MM.1S (cell line): Measurements from ENCODE around the gene MRPL2.

ENCODE experiments used
- DNase-seq: peaks from one replicate; pipeline ENCODE4 v3.0.0-alpha.2; 2015
- H2AFZ ChIP-seq: fragments of 300-600 bp; sonication (generic); 2 replicates; pipeline ENCODE4 v1.6.0; 2016; ENCODE audit warnings: antibody characterized with exemption, low read length
- H3F3A ChIP-seq: fragments of 300-600 bp; sonication (generic); 2 replicates; pipeline ENCODE4 v1.6.1; 2016; ENCODE audit warnings: mild to moderate bottlenecking, antibody characterized with exemption, low read length, moderate library complexity, mixed read lengths; ENCODE audit not compliant: insufficient read depth
- H3K27ac ChIP-seq: fragments of 300-600 bp; sonication (generic); 2 replicates; pipeline ENCODE4 v1.5.1; 2016; ENCODE audit warnings: mild to moderate bottlenecking, low read length
- H3K27me3 ChIP-seq: fragments of 300-600 bp; sonication (generic); replicated peaks from 2 replicates; pipeline ENCODE4 v1.6.0; 2016; ENCODE audit warnings: low read length; ENCODE audit not compliant: insufficient read depth
- H3K36me3 ChIP-seq: fragments of 300-600 bp; sonication (generic); replicated peaks from 2 replicates; pipeline ENCODE4 v1.6.1; 2016; ENCODE audit warnings: mild to moderate bottlenecking, low read length, mixed read lengths; ENCODE audit not compliant: insufficient read depth
- H3K4me1 ChIP-seq: fragments of 300-600 bp; sonication (generic); 2 replicates; pipeline ENCODE4 v1.6.1; 2016; ENCODE audit warnings: low read length, mixed read lengths
- H3K4me2 ChIP-seq: fragments of 300-600 bp; sonication (generic); 2 replicates; pipeline ENCODE4 v1.6.0; 2016; ENCODE audit warnings: low read depth, low read length
- H3K4me3 ChIP-seq: fragments of 300-600 bp; sonication (generic); 2 replicates; pipeline ENCODE4 v1.5.1; 2016; ENCODE audit warnings: low read length, mixed read lengths
- H3K79me2 ChIP-seq: fragments of 300-600 bp; sonication (generic); 2 replicates; pipeline ENCODE4 v1.6.1; 2016; ENCODE audit warnings: mixed run types, low read length, mixed read lengths
- H3K9ac ChIP-seq: fragments of 300-600 bp; sonication (generic); 2 replicates; pipeline ENCODE4 v1.6.1; 2016; ENCODE audit warnings: low read length, mixed read lengths
- H3K9me2 ChIP-seq: fragments of 300-600 bp; sonication (generic); replicated peaks from 2 replicates; pipeline ENCODE4 v1.6.1; 2016; ENCODE audit warnings: mild to moderate bottlenecking, low read length, mixed read lengths; ENCODE audit not compliant: insufficient read depth
- H3K9me3 ChIP-seq: fragments of 300-600 bp; sonication (generic); replicated peaks from 2 replicates; pipeline ENCODE4 v1.6.1; 2016; ENCODE audit warnings: mild to moderate bottlenecking, low read length, mixed read lengths; ENCODE audit not compliant: insufficient read depth
- H4K20me1 ChIP-seq: fragments of 300-600 bp; sonication (generic); 2 replicates; pipeline ENCODE4 v1.6.1; 2016; ENCODE audit warnings: mild to moderate bottlenecking, low read length, moderate library complexity, mixed read lengths; ENCODE audit not compliant: insufficient read depth
- EZH2 ChIP-seq: fragments of 300-600 bp; sonication (generic); optimal IDR thresholded peaks from 2 replicates; pipeline ENCODE3; 2017; ENCODE audit warnings: low read depth, mild to moderate bottlenecking, antibody characterized with exemption, low read length, mixed read lengths
- EZH2phosphoT487 ChIP-seq: fragments of 300-600 bp; sonication (generic); IDR thresholded peaks from 2 replicates; pipeline ENCODE4 v1.6.1; 2018; ENCODE audit warnings: antibody characterized with exemption, low read length
- TF ChIP-seq, protein P1 (sequence below): fragments of 300-600 bp; sonication (generic); IDR thresholded peaks from 2 replicates; pipeline ENCODE4 v1.5.1; 2016; ENCODE audit warnings: antibody characterized with exemption, low read length, mixed read lengths

The MRPL2 gene

DNA sequence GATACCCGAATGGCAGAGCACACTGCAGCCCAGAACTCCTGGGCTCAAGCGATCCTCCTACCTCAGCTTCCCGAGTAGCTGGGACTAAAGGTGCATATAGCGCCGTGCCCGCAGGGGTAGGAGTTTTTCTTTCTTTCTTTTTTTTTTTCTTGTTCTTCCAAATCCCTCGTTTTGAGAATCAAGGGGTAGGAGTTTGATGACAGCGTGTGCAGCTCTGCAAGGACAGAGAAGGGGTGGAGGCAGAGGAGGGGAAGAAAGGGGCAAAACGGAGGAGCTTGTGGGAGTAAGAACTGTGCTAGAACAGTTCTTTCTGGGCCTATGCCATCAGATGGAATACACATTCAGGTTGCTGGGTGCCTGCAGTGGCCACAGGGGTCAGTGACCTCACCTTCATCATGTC is 22.5 kb downstream of the MRPL2 start:
- Histone ChIP-seq H3F3A (no peaks in the 10 kb centered on the region), H3K27ac (no peak overlapping the region), H4K20me1 (no peaks in the 10 kb centered on the region), H3K27me3 (no peaks in the 10 kb centered on the region), H3K4me2 (no peak overlapping the region), H3K9me3 (no peaks in the 10 kb centered on the region), H3K9ac (no peak overlapping the region), H3K4me1 (peaks cover 4% of the 10 kb centered on the region; the same call in 1 of the 2 replicates), H3K4me3 (no peak overlapping the region), H3K9me2 (no peaks in the 10 kb centered on the region), H3K79me2 (no peaks in the 10 kb centered on the region), H3K36me3 (no peaks in the 10 kb centered on the region), H2AFZ (no peak overlapping the region)
- TF ChIP-seq EZH2phosphoT487, result no peak
- TF ChIP-seq, protein P1, sequence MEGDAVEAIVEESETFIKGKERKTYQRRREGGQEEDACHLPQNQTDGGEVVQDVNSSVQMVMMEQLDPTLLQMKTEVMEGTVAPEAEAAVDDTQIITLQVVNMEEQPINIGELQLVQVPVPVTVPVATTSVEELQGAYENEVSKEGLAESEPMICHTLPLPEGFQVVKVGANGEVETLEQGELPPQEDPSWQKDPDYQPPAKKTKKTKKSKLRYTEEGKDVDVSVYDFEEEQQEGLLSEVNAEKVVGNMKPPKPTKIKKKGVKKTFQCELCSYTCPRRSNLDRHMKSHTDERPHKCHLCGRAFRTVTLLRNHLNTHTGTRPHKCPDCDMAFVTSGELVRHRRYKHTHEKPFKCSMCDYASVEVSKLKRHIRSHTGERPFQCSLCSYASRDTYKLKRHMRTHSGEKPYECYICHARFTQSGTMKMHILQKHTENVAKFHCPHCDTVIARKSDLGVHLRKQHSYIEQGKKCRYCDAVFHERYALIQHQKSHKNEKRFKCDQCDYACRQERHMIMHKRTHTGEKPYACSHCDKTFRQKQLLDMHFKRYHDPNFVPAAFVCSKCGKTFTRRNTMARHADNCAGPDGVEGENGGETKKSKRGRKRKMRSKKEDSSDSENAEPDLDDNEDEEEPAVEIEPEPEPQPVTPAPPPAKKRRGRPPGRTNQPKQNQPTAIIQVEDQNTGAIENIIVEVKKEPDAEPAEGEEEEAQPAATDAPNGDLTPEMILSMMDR, result no peak
- TF ChIP-seq EZH2, result no peak
- DNase-seq, result no peak

DNA sequence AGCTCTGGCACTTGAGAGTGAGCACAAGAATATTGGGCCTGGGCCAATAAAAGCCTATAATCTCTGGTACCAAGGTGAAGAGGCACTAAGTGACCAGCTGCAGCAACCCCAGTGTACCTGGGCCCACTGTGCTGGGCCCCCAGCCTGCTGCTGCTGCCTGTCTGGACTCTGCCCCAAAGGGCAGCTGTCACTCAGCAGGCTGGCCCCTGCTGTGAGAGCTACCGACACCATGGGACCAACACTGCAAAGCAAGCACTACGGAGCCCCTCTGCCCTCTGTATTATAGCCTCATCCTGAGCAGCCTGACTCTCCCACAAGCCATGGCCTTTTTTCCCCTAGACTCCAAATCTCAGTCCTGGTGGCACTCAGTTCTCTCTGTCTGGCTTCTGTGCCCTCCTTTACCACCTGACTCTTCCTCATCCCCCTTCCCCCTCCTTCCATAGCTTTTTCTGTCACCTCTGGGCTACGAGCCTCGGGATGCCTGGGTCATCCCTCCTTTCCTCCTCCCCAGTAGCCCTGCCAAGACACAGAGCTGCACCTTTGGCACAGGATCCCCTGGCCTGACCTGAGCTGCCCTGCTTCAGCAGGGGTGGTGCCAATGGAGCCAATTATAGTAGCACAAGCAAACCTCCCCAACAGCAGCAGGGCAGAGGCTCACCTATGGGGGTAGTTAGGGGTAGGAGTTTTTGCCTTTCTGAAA is 23.6 kb downstream of the MRPL2 start:
- no peaks in the 10 kb centered on the region for H3K36me3 ChIP-seq
- H3K4me3 ChIP-seq, result no peak overlapping the region
- H2AFZ ChIP-seq, result no peak overlapping the region
- no peaks in the 10 kb centered on the region for H3K27me3 ChIP-seq
- H3K79me2 ChIP-seq, result no peaks in the 10 kb centered on the region
- H4K20me1 ChIP-seq, result no peaks in the 10 kb centered on the region
- no peak overlapping the region for H3K4me2 ChIP-seq
- no peaks in the 10 kb centered on the region for H3K9me3 ChIP-seq
- TF ChIP-seq, protein P1, result no peak
- TF ChIP-seq EZH2phosphoT487 (no peak), EZH2 (no peak)
- H3K27ac ChIP-seq, result no peak overlapping the region
- no peaks in the 10 kb centered on the region for H3K9me2 ChIP-seq
- H3K9ac ChIP-seq, result no peak overlapping the region
- no peak for DNase-seq
- no peaks in the 10 kb centered on the region for H3F3A ChIP-seq
- H3K4me1 ChIP-seq, result peaks cover 4% of the 10 kb centered on the region; the same call in 1 of the 2 replicates

DNA sequence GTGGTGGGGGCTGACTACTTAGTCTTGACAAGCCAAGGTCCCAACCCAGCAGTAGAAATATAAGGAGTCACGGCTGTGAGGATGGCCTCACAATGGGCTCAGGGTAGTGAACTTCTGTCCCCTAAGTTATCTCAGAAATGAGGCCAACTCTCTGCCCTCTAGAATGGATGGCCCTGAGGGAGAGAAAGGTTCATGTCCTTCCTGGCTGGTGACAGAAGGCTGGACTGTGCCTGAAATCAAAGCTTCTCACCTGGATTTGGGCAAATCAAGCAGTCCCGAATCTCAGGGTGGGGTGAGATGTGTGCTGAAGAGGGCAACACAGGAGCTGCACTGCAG is 25.1 kb downstream of the MRPL2 start:
- Histone ChIP-seq H3K4me3 (no peak overlapping the region), H3K9me3 (no peaks in the 10 kb centered on the region), H4K20me1 (no peaks in the 10 kb centered on the region), H3K79me2 (no peaks in the 10 kb centered on the region), H3K27ac (no peak overlapping the region), H3K4me2 (no peak overlapping the region), H3F3A (no peaks in the 10 kb centered on the region), H3K9me2 (no peaks in the 10 kb centered on the region), H3K9ac (no peak overlapping the region), H3K4me1 (peaks cover 3% of the 10 kb centered on the region; the same call in 1 of the 2 replicates), H3K27me3 (no peaks in the 10 kb centered on the region), H3K36me3 (no peaks in the 10 kb centered on the region), H2AFZ (no peak overlapping the region)
- DNase-seq, result no peak
- no peak for TF ChIP-seq EZH2
- TF ChIP-seq, protein P1, result no peak
- no peak for TF ChIP-seq EZH2phosphoT487
